SU-DHL-6 (cell line): ENCODE data around the gene RSPH1.

Source experiments
- EZH2phosphoT487 ChIP-seq: fragments of 200-600 bp; sonication (generic), shearing (Covaris generic); conservative IDR thresholded peaks from 2 replicates; pipeline ENCODE4 v1.6.1; 2018; ENCODE audit warnings: mild to moderate bottlenecking, antibody characterized with exemption, low read length, moderate library complexity, mixed read lengths
- TF ChIP-seq, protein P1 (sequence below): fragments of 200-600 bp; sonication (generic); IDR thresholded peaks from one replicate; pipeline ENCODE4 v1.5.1; 2017; ENCODE audit warnings: antibody characterized with exemption, mild to moderate bottlenecking, low read length, moderate library complexity; ENCODE audit not compliant: insufficient read depth, poor library complexity, severe bottlenecking

- TF ChIP-seq, protein P1, sequence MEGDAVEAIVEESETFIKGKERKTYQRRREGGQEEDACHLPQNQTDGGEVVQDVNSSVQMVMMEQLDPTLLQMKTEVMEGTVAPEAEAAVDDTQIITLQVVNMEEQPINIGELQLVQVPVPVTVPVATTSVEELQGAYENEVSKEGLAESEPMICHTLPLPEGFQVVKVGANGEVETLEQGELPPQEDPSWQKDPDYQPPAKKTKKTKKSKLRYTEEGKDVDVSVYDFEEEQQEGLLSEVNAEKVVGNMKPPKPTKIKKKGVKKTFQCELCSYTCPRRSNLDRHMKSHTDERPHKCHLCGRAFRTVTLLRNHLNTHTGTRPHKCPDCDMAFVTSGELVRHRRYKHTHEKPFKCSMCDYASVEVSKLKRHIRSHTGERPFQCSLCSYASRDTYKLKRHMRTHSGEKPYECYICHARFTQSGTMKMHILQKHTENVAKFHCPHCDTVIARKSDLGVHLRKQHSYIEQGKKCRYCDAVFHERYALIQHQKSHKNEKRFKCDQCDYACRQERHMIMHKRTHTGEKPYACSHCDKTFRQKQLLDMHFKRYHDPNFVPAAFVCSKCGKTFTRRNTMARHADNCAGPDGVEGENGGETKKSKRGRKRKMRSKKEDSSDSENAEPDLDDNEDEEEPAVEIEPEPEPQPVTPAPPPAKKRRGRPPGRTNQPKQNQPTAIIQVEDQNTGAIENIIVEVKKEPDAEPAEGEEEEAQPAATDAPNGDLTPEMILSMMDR, result no peak
- no peak for TF ChIP-seq EZH2phosphoT487
Measured at GRCh38 chr21:42498012-42498411, 2.0 kb upstream of the RSPH1 start.
